Large intestine (tissue), 3 donors: Measurements from ENCODE around the gene ATXN3. TPM values are rescaled to one million over a fixed set of nuclear protein-coding genes. Genes with fewer than 3 reads are reported as not detected.
A peak's percentile ranks its signal among the peaks of the same experiment; 100 is the strongest.

Experiments
- DNase-seq, 2 donors: peaks; one replicate each; pipeline versions ENCODE4 v3.0.0 to v3.0.0-alpha.2; 2013
- H3K27ac ChIP-seq: one replicate; pipeline ENCODE4 v1.5.1; 2013; ENCODE audit warnings: low read length
- H3K27me3 ChIP-seq: 2 replicates; pipeline ENCODE4 v1.6.1; 2013; ENCODE audit warnings: low read length; ENCODE audit not compliant: control insufficient read depth, insufficient read depth
- H3K36me3 ChIP-seq: 2 replicates; pipeline ENCODE4 v1.6.1; 2013; ENCODE audit warnings: low read length; ENCODE audit not compliant: control insufficient read depth, insufficient read depth
- H3K4me1 ChIP-seq: one replicate; pipeline ENCODE4 v1.6.1; 2013; ENCODE audit warnings: low read length; ENCODE audit not compliant: control insufficient read depth, insufficient read depth
- H3K4me3 ChIP-seq: one replicate; pipeline ENCODE4 v1.5.1; 2013; ENCODE audit warnings: low read length
- H3K9me3 ChIP-seq: one replicate; pipeline ENCODE4 v1.6.1; 2013; ENCODE audit warnings: mild to moderate bottlenecking, low read depth, low read length, moderate library complexity; ENCODE audit not compliant: control insufficient read depth
- WGBS: methylation state at CpG from one replicate; pipeline ENCODE4 v1.1.5; 2013; ENCODE audit warnings: low lambda C conversion rate; ENCODE audit not compliant: insufficient coverage; 5-methylcytosine and 5-hydroxymethylcytosine counted together
- polyA plus RNA-seq: library from polyadenylated mRNA; unstranded; fragments of 120-200 nt; gene quantifications from one replicate; pipeline ENCODE4 v1.2.1, GENCODE V29; 2013

ATXN3 gene
- polyA plus RNA-seq, 1 donor, result 19.4 TPM

DNA sequence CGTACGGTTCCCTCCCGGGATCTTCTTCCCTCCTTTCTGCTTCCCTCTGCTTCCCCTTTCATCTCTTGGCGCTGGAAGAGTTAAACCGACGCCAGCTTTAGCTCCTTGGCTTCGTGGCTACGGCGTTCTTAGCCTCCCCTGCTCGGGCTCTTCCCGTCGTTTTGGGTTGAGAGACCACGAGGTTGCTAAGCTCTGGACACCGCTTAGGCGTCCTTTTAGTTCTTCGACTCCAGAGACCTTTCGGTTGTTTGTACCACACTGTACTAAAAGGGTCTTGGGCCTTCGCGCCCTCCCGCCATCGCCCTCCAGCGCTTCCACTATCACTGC is 15.9 kb upstream of the ATXN3 start:
- WGBS, result no CpG with 5 or more reads among the region's 22 CpGs
- Histone ChIP-seq H3K36me3 (peaks cover 11% of the 10 kb centered on the region), H3K4me1 (peaks cover 5% of the 10 kb centered on the region), H3K27me3 (no peaks in the 10 kb centered on the region), H3K9me3 (no peaks in the 10 kb centered on the region), H3K27ac (peak overlapping the region; percentile 85), H3K4me3 (peak overlapping the region; percentile 97)
- no peak for DNase-seq

DNA sequence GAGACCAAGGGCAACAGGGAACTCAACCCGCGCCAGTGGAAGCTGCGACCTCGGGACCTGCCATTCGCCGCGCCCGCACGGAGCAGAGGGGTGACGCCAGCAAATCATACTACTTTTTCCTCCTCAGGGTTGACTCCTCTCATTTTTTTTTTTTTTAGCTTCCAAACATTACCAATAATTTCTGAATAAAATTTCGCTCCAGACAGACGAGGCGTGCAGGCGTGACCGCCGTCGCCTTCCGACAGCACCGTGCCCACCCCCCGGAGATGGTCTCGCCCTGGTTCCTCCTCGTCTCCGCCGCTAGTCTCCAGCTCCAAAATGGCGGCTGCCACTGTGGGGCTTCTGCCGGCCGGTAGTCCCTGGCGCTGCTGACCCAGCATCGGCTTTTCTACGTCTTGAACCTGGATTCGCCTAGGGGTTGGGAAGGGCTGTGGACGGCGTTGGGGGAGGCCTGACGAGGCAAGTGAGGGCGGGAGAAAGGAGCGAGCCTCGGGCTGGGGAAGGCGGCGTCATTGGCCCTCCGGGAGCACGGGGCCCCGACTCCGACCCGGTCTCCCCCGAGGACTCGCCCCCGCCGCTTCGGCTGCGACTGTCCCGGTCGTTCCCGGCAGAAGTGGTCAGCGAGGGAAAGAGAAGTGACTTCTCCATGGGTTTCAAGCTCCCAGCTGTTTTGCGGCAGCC is 15.4 kb upstream of the ATXN3 start, which contains the start of the genes CPSF2 and NDUFB1:
TSS of gene CPSF2 (plus strand) at position 300 of the 681 bp plus-strand sequence. CDS start 9,016 bp downstream, outside the sequence.
TSS of gene NDUFB1 (minus strand) at position 37 of the 681 bp plus-strand sequence. CDS start 4,069 bp downstream, outside the sequence.
- DNase-seq, result peak; percentile 62 to 90
- Histone ChIP-seq H3K27ac (peak within 1 kb of the TSS; percentile 85), H3K36me3 (peaks cover 9% of the 10 kb centered on the region), H3K4me1 (peaks cover 5% of the 10 kb centered on the region), H3K9me3 (no peaks in the 10 kb centered on the region), H3K4me3 (peak within 1 kb of the TSS; percentile 97), H3K27me3 (no peaks in the 10 kb centered on the region)
- no CpG with 5 or more reads among the region's 55 CpGs for WGBS

DNA sequence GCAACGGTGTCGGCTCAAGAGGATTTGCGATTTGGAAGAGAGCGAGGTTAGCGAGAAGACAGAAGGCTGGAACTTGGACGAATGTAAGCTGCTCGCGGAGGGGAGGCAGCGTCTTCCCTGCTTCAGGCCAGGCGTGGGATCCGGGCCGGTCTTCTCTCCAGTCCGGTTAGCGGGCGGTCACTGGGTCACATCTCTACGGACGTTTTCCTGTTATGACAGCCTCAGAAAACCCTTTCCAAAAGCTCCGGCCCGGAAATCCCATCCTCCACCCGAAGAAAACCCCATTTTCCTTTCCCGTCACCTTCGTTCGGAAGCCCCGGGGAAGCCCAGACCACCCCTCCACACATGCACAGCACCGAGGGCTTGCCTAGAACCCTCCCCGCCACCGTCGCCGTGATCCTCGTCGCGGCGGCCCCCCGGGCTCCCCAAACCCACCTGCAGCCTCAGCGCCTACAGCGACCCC is 14.9 kb upstream of the ATXN3 start:
- peak overlapping the region; percentile 97 for H3K4me3 ChIP-seq
- no peaks in the 10 kb centered on the region for H3K9me3 ChIP-seq
- H3K27ac ChIP-seq, result peak overlapping the region; percentile 85
- H3K4me1 ChIP-seq, result peaks cover 5% of the 10 kb centered on the region
- no CpG with 5 or more reads among the region's 36 CpGs for WGBS
- H3K36me3 ChIP-seq, result peaks cover 8% of the 10 kb centered on the region
- no peaks in the 10 kb centered on the region for H3K27me3 ChIP-seq
- peak in 1 of 2 donors; percentile 9 for DNase-seq

DNA sequence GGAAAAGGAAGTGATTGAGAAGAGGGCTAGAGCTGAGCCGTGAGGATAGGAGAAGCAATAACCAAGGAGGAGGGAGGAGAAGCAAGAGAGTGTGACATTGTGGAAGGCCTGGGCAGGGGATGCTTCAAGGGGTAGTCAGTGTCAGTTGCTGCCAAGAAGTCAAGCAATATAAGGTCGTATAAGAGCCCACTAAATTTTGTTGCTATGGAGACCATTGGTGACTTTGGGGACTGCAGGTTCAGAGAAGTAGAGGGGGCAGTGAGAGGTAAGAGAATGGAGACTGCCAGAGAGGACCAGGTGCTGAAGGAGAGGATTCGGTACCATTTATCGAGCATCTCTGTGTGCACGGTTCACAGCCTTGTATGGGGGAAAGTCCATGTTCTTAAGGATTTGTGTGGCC is 3.1 kb upstream of the ATXN3 start:
- Histone ChIP-seq H3K27me3 (no peaks in the 10 kb centered on the region), H3K4me1 (peaks cover 3% of the 10 kb centered on the region), H3K36me3 (no peaks in the 10 kb centered on the region), H3K4me3 (no peak overlapping the region), H3K9me3 (no peaks in the 10 kb centered on the region), H3K27ac (no peak overlapping the region)
- DNase-seq, result no peak
- 79% methylated on average over 3 of the region's 5 CpGs for WGBS

DNA sequence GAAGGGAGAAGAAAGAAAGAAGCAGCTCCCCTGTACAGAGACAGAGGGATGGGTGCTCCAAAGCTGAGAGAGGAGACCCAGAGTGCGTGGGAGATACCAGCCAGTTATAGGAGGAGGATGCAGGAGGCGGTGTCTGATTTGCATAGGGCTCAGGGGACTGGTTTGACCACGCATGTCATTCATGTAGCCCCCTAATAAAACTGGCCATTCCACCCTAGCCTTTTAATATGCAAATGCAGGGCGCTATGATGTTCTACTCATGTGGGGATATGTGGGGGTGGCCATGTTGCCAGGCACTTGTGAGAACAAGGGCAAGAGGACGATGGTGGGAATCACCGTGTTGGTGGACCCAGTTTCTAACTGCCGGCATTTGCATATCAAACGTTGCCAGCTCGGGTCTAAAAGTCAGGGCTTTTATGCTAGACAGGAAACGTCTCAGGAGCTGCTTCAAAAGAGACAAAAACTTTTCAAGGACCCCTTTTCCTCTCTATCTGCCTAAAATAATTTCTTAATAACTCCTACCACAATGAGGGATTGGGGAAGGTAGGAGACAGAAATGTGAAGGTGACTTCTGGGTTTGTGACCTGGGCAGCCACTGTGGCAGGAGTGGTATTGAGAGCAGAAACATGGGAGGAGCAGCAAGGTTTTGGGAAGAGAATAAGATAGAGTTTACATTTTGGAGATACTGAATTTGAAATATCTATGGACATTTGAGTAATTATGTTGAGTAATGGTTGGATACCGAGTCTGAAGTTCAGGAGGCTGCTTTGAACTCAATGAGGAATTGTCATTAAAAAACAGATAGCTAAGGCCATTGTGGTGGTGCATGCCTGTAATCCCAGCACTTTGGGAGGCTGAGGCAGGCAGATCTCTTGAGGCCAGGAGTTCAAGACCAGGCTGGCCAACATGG is 2.2 kb upstream of the ATXN3 start:
- Histone ChIP-seq H3K27me3 (no peaks in the 10 kb centered on the region), H3K9me3 (no peaks in the 10 kb centered on the region), H3K4me1 (peaks cover 3% of the 10 kb centered on the region), H3K27ac (no peak overlapping the region), H3K36me3 (no peaks in the 10 kb centered on the region), H3K4me3 (no peak overlapping the region)
- DNase-seq, result peak in 1 of 2 donors; percentile 14
- no CpG with 5 or more reads among the region's 11 CpGs for WGBS

DNA sequence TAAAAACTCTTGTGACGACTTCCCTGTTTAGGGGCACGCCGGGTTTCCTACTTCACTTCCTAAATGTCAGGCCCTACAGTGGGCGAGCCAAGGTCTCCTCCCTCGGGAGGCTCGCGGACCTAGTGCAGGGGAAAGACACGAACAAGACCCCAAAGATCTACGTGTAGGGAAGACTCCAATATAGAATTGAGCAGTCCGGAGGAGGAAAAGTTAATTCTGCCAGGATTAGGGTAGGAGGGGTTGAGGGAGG is 564 bp downstream of the ATXN3 start:
- WGBS, result no CpG with 5 or more reads among the region's 10 CpGs
- peaks cover 3% of the 10 kb centered on the region for H3K4me1 ChIP-seq

DNA sequence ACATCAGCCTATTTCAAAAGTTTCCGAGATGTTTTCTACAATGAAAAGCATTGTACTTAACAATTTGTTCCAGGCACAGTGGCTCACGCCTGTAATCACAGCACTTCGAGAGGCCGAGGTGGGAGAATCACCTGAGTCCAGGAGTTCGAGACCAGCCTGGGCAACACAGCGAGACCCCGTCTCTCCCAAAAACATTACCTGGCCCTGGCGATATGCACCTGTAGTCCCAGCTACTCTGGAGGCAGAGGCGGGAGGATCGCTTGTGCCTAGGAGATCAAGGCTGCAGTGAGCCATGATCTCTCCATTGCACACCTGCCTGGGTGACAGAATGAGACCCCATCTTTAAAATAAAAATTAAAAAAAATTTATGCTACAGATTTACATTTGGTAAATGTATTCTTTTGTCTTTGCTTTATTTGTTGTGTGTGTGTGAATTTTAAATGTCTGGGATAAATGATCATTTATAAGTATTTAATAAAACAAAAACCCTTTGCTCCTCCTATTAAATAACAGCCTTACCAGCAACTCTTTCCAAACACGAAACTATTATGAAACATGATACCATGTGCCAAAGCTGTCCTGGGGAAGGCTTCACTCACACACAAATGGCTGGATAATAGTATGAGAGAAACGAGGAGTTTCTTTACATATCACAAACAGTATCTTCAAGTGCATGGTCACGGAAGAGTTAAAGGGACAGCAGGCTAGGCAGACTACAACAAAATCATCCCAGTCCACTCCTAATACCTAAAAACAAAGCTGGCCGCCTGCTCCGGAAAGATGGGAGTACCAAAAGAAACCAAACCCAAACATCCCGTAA is 1.1 kb downstream of the ATXN3 start:
- H3K27me3 ChIP-seq, result no peaks in the 10 kb centered on the region
- H3K4me1 ChIP-seq, result peaks cover 3% of the 10 kb centered on the region
- H3K4me3 ChIP-seq, result peak overlapping the region; percentile 89
- H3K27ac ChIP-seq, result peak overlapping the region; percentile 86
- no peak for DNase-seq
- H3K9me3 ChIP-seq, result no peaks in the 10 kb centered on the region
- no peaks in the 10 kb centered on the region for H3K36me3 ChIP-seq
- WGBS, result no CpG with 5 or more reads among the region's 16 CpGs

More for the DNA sequence above, 564 bp downstream of the ATXN3 start:
- H3K4me3 ChIP-seq, result peak overlapping the region; percentile 89
- no peak for DNase-seq
- no peaks in the 10 kb centered on the region for H3K36me3 ChIP-seq
- no peaks in the 10 kb centered on the region for H3K9me3 ChIP-seq
- H3K27me3 ChIP-seq, result no peaks in the 10 kb centered on the region
- H3K27ac ChIP-seq, result peak overlapping the region; percentile 86

DNA sequence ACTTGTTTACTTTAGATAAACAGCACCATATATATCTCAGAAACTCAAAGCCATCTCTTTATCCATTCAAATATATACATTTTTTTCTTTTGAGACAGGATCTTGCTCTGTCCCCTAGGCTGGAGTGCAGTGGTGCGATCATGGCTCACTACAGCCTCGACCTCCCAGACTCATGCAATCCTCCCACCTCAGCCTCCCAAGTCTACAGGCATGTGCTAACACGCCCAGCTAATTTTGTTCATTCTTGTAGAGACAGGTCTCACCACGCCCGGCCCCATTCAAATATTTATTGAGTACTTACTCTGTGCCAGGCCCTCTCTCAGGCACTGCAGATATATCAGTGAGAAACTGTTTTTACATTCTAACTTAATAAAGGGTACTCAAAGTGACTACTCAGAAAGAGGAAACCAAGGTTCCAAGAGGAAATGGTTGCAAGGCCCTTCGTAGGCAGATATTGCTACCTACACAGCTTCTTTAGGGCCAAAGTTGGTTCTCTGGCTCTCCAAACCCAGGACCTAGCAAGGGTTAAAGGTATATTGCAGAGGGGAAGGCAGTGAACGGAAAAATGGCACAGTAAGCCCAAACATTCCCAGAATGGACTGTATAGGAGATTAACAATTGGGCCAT is 2.9 kb downstream of the ATXN3 start:
- Histone ChIP-seq H3K27ac (no peak overlapping the region), H3K4me3 (no peak overlapping the region), H3K9me3 (no peaks in the 10 kb centered on the region), H3K27me3 (no peaks in the 10 kb centered on the region), H3K4me1 (peaks cover 3% of the 10 kb centered on the region), H3K36me3 (no peaks in the 10 kb centered on the region)
- no peak for DNase-seq
- 80% methylated on average over 1 of the region's 7 CpGs for WGBS

DNA sequence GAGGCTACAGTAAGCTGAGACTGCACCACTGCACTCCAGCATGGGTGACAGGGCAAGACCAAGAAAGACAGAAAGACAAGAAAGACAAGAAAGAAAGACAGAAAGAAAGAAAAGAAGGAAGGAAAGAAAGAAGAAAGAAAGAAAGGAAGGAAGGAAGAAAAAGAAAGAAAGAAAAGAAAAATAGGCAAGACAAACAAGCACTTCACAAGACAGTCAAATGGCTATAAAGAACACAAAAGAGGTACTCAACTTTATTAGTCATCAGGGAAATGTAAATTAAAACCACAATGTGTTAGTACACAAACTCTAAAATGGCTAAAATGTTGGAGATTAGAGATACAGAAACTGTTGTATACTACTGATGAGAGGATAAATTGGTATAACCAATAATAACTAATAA is 6.6 kb downstream of the ATXN3 start:
- Histone ChIP-seq H3K27me3 (no peaks in the 10 kb centered on the region), H3K9me3 (no peaks in the 10 kb centered on the region), H3K36me3 (peaks cover 9% of the 10 kb centered on the region), H3K4me1 (no peaks in the 10 kb centered on the region), H3K27ac (no peak overlapping the region), H3K4me3 (no peak overlapping the region)
- DNase-seq, result no peak

DNA sequence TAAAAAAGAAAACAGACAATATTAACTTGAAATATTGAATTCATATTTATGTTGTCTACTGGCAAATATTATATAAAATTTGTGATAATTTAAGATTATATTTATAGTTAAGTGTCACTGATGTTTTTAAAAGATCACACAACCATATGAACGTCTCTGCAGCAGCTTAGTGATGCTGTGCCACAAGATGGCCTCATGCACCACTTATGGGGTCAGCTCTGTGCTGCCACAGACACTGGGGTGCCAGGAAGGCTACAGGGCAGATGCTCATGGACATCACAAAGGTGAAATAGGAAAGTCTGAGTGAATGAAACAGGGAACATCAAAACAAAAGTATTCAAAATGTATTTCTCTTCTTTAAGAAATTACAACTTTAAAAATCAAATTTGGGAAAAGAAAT is 13.1 kb downstream of the ATXN3 start:
- Histone ChIP-seq H3K36me3 (peaks cover 24% of the 10 kb centered on the region), H3K27me3 (no peaks in the 10 kb centered on the region), H3K4me1 (no peaks in the 10 kb centered on the region), H3K4me3 (no peak overlapping the region), H3K27ac (no peak overlapping the region), H3K9me3 (no peaks in the 10 kb centered on the region)
- WGBS, result no CpG with 5 or more reads among the region's 1 CpG
- no peak for DNase-seq
